Trophoblast cell (in vitro differentiated cells and primary cell): ENCODE data around the gene C11orf65.

Experiments used
- DNase-seq, 2 donors: peaks; one replicate each; pipeline ENCODE4 v3.0.0-alpha.2; 2016
- H2AFZ ChIP-seq: 2 replicates; pipeline ENCODE4 v1.6.1; 2013; ENCODE audit warnings: low read length, moderate library complexity, mild to moderate bottlenecking; ENCODE audit not compliant: insufficient read depth, poor library complexity
- H2AK5ac ChIP-seq: 2 replicates; pipeline ENCODE4 v1.6.1; 2013; ENCODE audit warnings: mild to moderate bottlenecking, low read length
- H2BK120ac ChIP-seq: 2 replicates; pipeline ENCODE4 v1.6.1; 2013; ENCODE audit warnings: low read length, mild to moderate bottlenecking, moderate library complexity; ENCODE audit not compliant: insufficient read depth, poor library complexity
- H2BK12ac ChIP-seq: 2 replicates; pipeline ENCODE4 v1.6.1; 2013; ENCODE audit warnings: mild to moderate bottlenecking, low read length, moderate library complexity
- H2BK5ac ChIP-seq: 2 replicates; pipeline ENCODE4 v1.6.1; 2013; ENCODE audit warnings: low read length, low read depth, moderate library complexity, mild to moderate bottlenecking; ENCODE audit not compliant: poor library complexity
- H3K14ac ChIP-seq: 2 replicates; pipeline ENCODE4 v1.6.1; 2013; ENCODE audit warnings: mild to moderate bottlenecking, low read length
- H3K18ac ChIP-seq: 2 replicates; pipeline ENCODE4 v1.6.1; 2013; ENCODE audit warnings: mild to moderate bottlenecking, low read length
- H3K23ac ChIP-seq: 2 replicates; pipeline ENCODE4 v1.6.1; 2013; ENCODE audit warnings: low read length
- H3K27ac ChIP-seq: 2 replicates; pipeline ENCODE4 v1.5.1; 2013; ENCODE audit warnings: low read depth, mild to moderate bottlenecking, inconsistent platforms, low read length, moderate library complexity
- H3K27me3 ChIP-seq: 2 replicates; pipeline ENCODE4 v1.6.1; 2013; ENCODE audit warnings: inconsistent platforms, mild to moderate bottlenecking, low read length, moderate library complexity; ENCODE audit not compliant: insufficient read depth
- H3K36me3 ChIP-seq, 2 experiments: 1 replicate in 1 of 2; 2 replicates in 1 of 2; pipeline ENCODE4 v1.6.1; 2013; ENCODE audit warnings: low read length in 2 of 2, mild to moderate bottlenecking in 2 of 2, moderate library complexity in 1 of 2; ENCODE audit not compliant: insufficient read depth in 2 of 2, control insufficient read depth in 1 of 2
- H3K4ac ChIP-seq: 2 replicates; pipeline ENCODE4 v1.6.1; 2013; ENCODE audit warnings: low read depth, mild to moderate bottlenecking, low read length, moderate library complexity
- H3K4me1 ChIP-seq, 2 experiments: 1 replicate in 1 of 2; 2 replicates in 1 of 2; pipeline ENCODE4 v1.6.1; 2013; ENCODE audit warnings: low read length in 2 of 2, mild to moderate bottlenecking in 2 of 2, moderate library complexity in 1 of 2; ENCODE audit not compliant: insufficient read depth in 2 of 2, control insufficient read depth in 1 of 2
- H3K4me2 ChIP-seq: 2 replicates; pipeline ENCODE4 v1.6.1; 2013; ENCODE audit warnings: inconsistent platforms, mild to moderate bottlenecking, low read length, moderate library complexity
- H3K4me3 ChIP-seq: 2 replicates; pipeline ENCODE4 v1.5.1; 2013; ENCODE audit warnings: mild to moderate bottlenecking, low read depth, low read length, inconsistent platforms
- H3K79me1 ChIP-seq: one replicate; pipeline ENCODE4 v1.6.1; 2013; ENCODE audit warnings: low read length
- H3K79me2 ChIP-seq: 2 replicates; pipeline ENCODE4 v1.6.1; 2013; ENCODE audit warnings: low read length, mild to moderate bottlenecking; ENCODE audit not compliant: control insufficient read depth, insufficient read depth, poor library complexity
- H3K9ac ChIP-seq: 2 replicates; pipeline ENCODE4 v1.6.1; 2013; ENCODE audit warnings: mild to moderate bottlenecking, low read length
- H3K9me3 ChIP-seq: 2 replicates; pipeline ENCODE4 v1.6.1; 2013; ENCODE audit warnings: low read depth, mild to moderate bottlenecking, control low read depth, inconsistent platforms, low read length; ENCODE audit not compliant: insufficient read depth
- H4K12ac ChIP-seq: 2 replicates; pipeline ENCODE4 v1.6.1; 2013; ENCODE audit warnings: low read depth, mild to moderate bottlenecking, low read length, moderate library complexity
- H4K8ac ChIP-seq: 2 replicates; pipeline ENCODE4 v1.6.1; 2013; ENCODE audit warnings: low read depth, mild to moderate bottlenecking, low read length, moderate library complexity
- H4K91ac ChIP-seq: one replicate; pipeline ENCODE4 v1.6.1; 2013; ENCODE audit warnings: low read depth, mild to moderate bottlenecking, low read length, moderate library complexity
- WGBS: extraction: QIAGEN DNeasy Blood & Tissue Kit; methylation state at CpG from one replicate; pipeline ENCODE4 v1.1.7; 2013; ENCODE audit warnings: missing lambda C conversion rate; ENCODE audit not compliant: insufficient read length, insufficient coverage; ENCODE audit errors: extremely low coverage; 5-methylcytosine and 5-hydroxymethylcytosine counted together

The C11orf65 gene

GRCh38 chr11:108394744-108395284, 72.5 kb downstream of the C11orf65 start:
- no peak overlapping the region for H2AFZ ChIP-seq
- H2BK5ac ChIP-seq, result no peak overlapping the region
- H4K8ac ChIP-seq, result no peak overlapping the region
- H3K27me3 ChIP-seq, result no peaks in the 10 kb centered on the region
- H3K4me2 ChIP-seq, result no peak overlapping the region
- H3K4me3 ChIP-seq, result no peak overlapping the region
- no peak for DNase-seq
- no peaks in the 10 kb centered on the region for H3K4me1 ChIP-seq
- WGBS, result no CpG with 5 or more reads among the region's 4 CpGs
- no peak overlapping the region for H2BK12ac ChIP-seq
- H2BK120ac ChIP-seq, result no peak overlapping the region
- no peak overlapping the region for H2AK5ac ChIP-seq
- no peak overlapping the region for H3K4ac ChIP-seq
- H3K9ac ChIP-seq, result no peak overlapping the region
- no peaks in the 10 kb centered on the region for H3K9me3 ChIP-seq
- H3K79me2 ChIP-seq, result no peaks in the 10 kb centered on the region
- H4K91ac ChIP-seq, result no peak overlapping the region
- no peaks in the 10 kb centered on the region for H3K36me3 ChIP-seq
- H3K14ac ChIP-seq, result no peak overlapping the region
- no peaks in the 10 kb centered on the region for H3K79me1 ChIP-seq
- no peak overlapping the region for H4K12ac ChIP-seq
- H3K18ac ChIP-seq, result no peak overlapping the region
- H3K23ac ChIP-seq, result no peak overlapping the region
- H3K27ac ChIP-seq, result no peak overlapping the region

- H3K27ac ChIP-seq, result no peak overlapping the region
- no peaks in the 10 kb centered on the region for H3K79me2 ChIP-seq
- H2BK120ac ChIP-seq, result no peak overlapping the region
- no peak overlapping the region for H4K12ac ChIP-seq
- H3K4me3 ChIP-seq, result no peak overlapping the region
- no CpG with 5 or more reads among the region's 1 CpG for WGBS
- H4K91ac ChIP-seq, result no peak overlapping the region
- H3K23ac ChIP-seq, result no peak overlapping the region
- H3K14ac ChIP-seq, result no peak overlapping the region
- no peak overlapping the region for H3K18ac ChIP-seq
- H4K8ac ChIP-seq, result no peak overlapping the region
- no peak overlapping the region for H2AK5ac ChIP-seq
- no peaks in the 10 kb centered on the region for H3K9me3 ChIP-seq
- H3K4ac ChIP-seq, result no peak overlapping the region
- no peaks in the 10 kb centered on the region for H3K27me3 ChIP-seq
- H3K4me2 ChIP-seq, result no peak overlapping the region
- no peaks in the 10 kb centered on the region for H3K79me1 ChIP-seq
- no peak overlapping the region for H2BK5ac ChIP-seq
- no peaks in the 10 kb centered on the region for H3K36me3 ChIP-seq
- no peak overlapping the region for H2BK12ac ChIP-seq
- DNase-seq, result no peak
- H2AFZ ChIP-seq, result no peak overlapping the region
- no peak overlapping the region for H3K9ac ChIP-seq
- H3K4me1 ChIP-seq, result no peaks in the 10 kb centered on the region
Measured at GRCh38 chr11:108393046-108393445, 74.3 kb downstream of the C11orf65 start.

GRCh38 chr11:108392353-108392752, 75.0 kb downstream of the C11orf65 start:
- no peak overlapping the region for H2BK12ac ChIP-seq
- H3K36me3 ChIP-seq, result no peaks in the 10 kb centered on the region
- no peak overlapping the region for H2BK5ac ChIP-seq
- no peak overlapping the region for H3K9ac ChIP-seq
- DNase-seq, result no peak
- H3K79me2 ChIP-seq, result no peaks in the 10 kb centered on the region
- no peak overlapping the region for H3K27ac ChIP-seq
- no peak overlapping the region for H3K4ac ChIP-seq
- whole genome bisulfite sequencing, result no CpG with 5 or more reads among the region's 1 CpG
- H3K14ac ChIP-seq, result no peak overlapping the region
- H3K23ac ChIP-seq, result no peak overlapping the region
- no peak overlapping the region for H3K4me3 ChIP-seq
- H2AFZ ChIP-seq, result no peak overlapping the region
- no peak overlapping the region for H3K18ac ChIP-seq
- H3K79me1 ChIP-seq, result no peaks in the 10 kb centered on the region
- no peak overlapping the region for H4K12ac ChIP-seq
- H3K9me3 ChIP-seq, result no peaks in the 10 kb centered on the region
- H3K4me2 ChIP-seq, result no peak overlapping the region
- H2BK120ac ChIP-seq, result no peak overlapping the region
- H2AK5ac ChIP-seq, result no peak overlapping the region
- no peak overlapping the region for H4K8ac ChIP-seq
- H3K4me1 ChIP-seq, result no peaks in the 10 kb centered on the region
- no peak overlapping the region for H4K91ac ChIP-seq
- H3K27me3 ChIP-seq, result no peaks in the 10 kb centered on the region

- DNase-seq, result no peak
- H2BK120ac ChIP-seq, result no peak overlapping the region
- H4K8ac ChIP-seq, result no peak overlapping the region
- H3K79me2 ChIP-seq, result no peaks in the 10 kb centered on the region
- H3K14ac ChIP-seq, result no peak overlapping the region
- no peaks in the 10 kb centered on the region for H3K9me3 ChIP-seq
- no peak overlapping the region for H2BK5ac ChIP-seq
- no CpG with 5 or more reads among the region's 5 CpGs for whole genome bisulfite sequencing
- H3K4me3 ChIP-seq, result no peak overlapping the region
- no peak overlapping the region for H2BK12ac ChIP-seq
- no peaks in the 10 kb centered on the region for H3K4me1 ChIP-seq
- no peak overlapping the region for H4K12ac ChIP-seq
- H3K18ac ChIP-seq, result no peak overlapping the region
- H3K79me1 ChIP-seq, result no peaks in the 10 kb centered on the region
- H3K4me2 ChIP-seq, result no peak overlapping the region
- no peak overlapping the region for H2AFZ ChIP-seq
- H3K4ac ChIP-seq, result no peak overlapping the region
- no peaks in the 10 kb centered on the region for H3K36me3 ChIP-seq
- H3K9ac ChIP-seq, result no peak overlapping the region
- H3K27ac ChIP-seq, result no peak overlapping the region
- H4K91ac ChIP-seq, result no peak overlapping the region
- no peaks in the 10 kb centered on the region for H3K27me3 ChIP-seq
- no peak overlapping the region for H2AK5ac ChIP-seq
- no peak overlapping the region for H3K23ac ChIP-seq
Measured at GRCh38 chr11:108388576-108388975, 78.8 kb downstream of the C11orf65 start.
